Measurements from ENCODE around the gene ELOVL1. TPM values are rescaled to one million over a fixed set of nuclear protein-coding genes. Genes with fewer than 3 reads are reported as not detected.

The ELOVL1 gene
- total RNA-seq, 1 donor from 2014 or later = 93.8 TPM

GRCh38 chr1:43351421-43352350, 16.1 kb downstream of the ELOVL1 start:
- H3K36me3 ChIP-seq (ENCODE audit: control insufficient read depth, insufficient read depth, low read length) = no peaks in the 10 kb centered on the region
- H3K4me3 ChIP-seq (ENCODE audit: low read depth, low read length) = no peak overlapping the region
- no peak for DNase-seq (ENCODE audit: low read depth)
- no peaks in the 10 kb centered on the region for H3K27me3 ChIP-seq (ENCODE audit: control insufficient read depth, insufficient read depth, low read length)
- no peak for TF ChIP-seq CTCF (IDR thresholded peaks at IDR 0.05; ENCODE audit: insufficient read depth, low read length, poor library complexity, severe bottlenecking)

GRCh38 chr1:43350976-43351375, 16.8 kb downstream of the ELOVL1 start:
- H3K27me3 ChIP-seq (ENCODE audit: control insufficient read depth, insufficient read depth, low read length) = no peaks in the 10 kb centered on the region
- no peak for TF ChIP-seq CTCF (IDR thresholded peaks at IDR 0.05; ENCODE audit: insufficient read depth, low read length, poor library complexity, severe bottlenecking)
- H3K36me3 ChIP-seq (ENCODE audit: control insufficient read depth, insufficient read depth, low read length) = no peaks in the 10 kb centered on the region

GRCh38 chr1:43349594-43350306, 18.1 kb downstream of the ELOVL1 start:
- no peak for DNase-seq (ENCODE audit: low read depth)
- no peaks in the 10 kb centered on the region for H3K36me3 ChIP-seq (ENCODE audit: control insufficient read depth, insufficient read depth, low read length)
- no peaks in the 10 kb centered on the region for H3K27me3 ChIP-seq (ENCODE audit: control insufficient read depth, insufficient read depth, low read length)
- H3K4me3 ChIP-seq (ENCODE audit: low read depth, low read length) = peak overlapping the region; percentile 55
- TF ChIP-seq CTCF (IDR thresholded peaks at IDR 0.05; ENCODE audit: insufficient read depth, low read length, poor library complexity, severe bottlenecking) = no peak

More at GRCh38 chr1:43350976-43351375, 16.8 kb downstream of the ELOVL1 start:
- no peak overlapping the region for H3K4me3 ChIP-seq (ENCODE audit: low read depth, low read length)
- no peak for DNase-seq (ENCODE audit: low read depth)

GRCh38 chr1:43348809-43349593, 18.8 kb downstream of the ELOVL1 start:
- TF ChIP-seq CTCF (IDR thresholded peaks at IDR 0.05; ENCODE audit: insufficient read depth, low read length, poor library complexity, severe bottlenecking) = no peak
- DNase-seq (ENCODE audit: low read depth) = no peak
- Histone ChIP-seq H3K36me3 (ENCODE audit: control insufficient read depth, insufficient read depth, low read length) (no peaks in the 10 kb centered on the region), H3K4me3 (ENCODE audit: low read depth, low read length) (peak overlapping the region; percentile 55), H3K27me3 (ENCODE audit: control insufficient read depth, insufficient read depth, low read length) (no peaks in the 10 kb centered on the region)

- no peak for DNase-seq (ENCODE audit: low read depth)
- TF ChIP-seq CTCF (IDR thresholded peaks at IDR 0.05; ENCODE audit: insufficient read depth, low read length, poor library complexity, severe bottlenecking) = no peak
Observed at GRCh38 chr1:43348343-43348808, 19.4 kb downstream of the ELOVL1 start.

More at GRCh38 chr1:43348343-43348808, 19.4 kb downstream of the ELOVL1 start:
- no peaks in the 10 kb centered on the region for H3K27me3 ChIP-seq (ENCODE audit: control insufficient read depth, insufficient read depth, low read length)
- H3K36me3 ChIP-seq (ENCODE audit: control insufficient read depth, insufficient read depth, low read length) = no peaks in the 10 kb centered on the region
- H3K4me3 ChIP-seq (ENCODE audit: low read depth, low read length) = peak overlapping the region; percentile 55

Data from kidney epithelial cell (primary cell).